Measurements from ENCODE around the gene MBLAC1.

The MBLAC1 gene

GRCh38 chr7:100085515-100085914, 41.3 kb upstream of the MBLAC1 start:
- TF ChIP-seq CSDC2 (CRISPR knock-in tag; IDR thresholded peaks at IDR 0.05) (no peak), ZNF8 (CRISPR knock-in tag; IDR thresholded peaks at IDR 0.05) (no peak), ISL1 (CRISPR knock-in tag; IDR thresholded peaks at IDR 0.05) (no peak), TOX (CRISPR knock-in tag; IDR thresholded peaks at IDR 0.05; ENCODE audit: borderline replicate concordance) (no peak), BACH2 (CRISPR knock-in tag; IDR thresholded peaks at IDR 0.05; ENCODE audit: borderline replicate concordance) (no peak), SNAI2 (CRISPR knock-in tag; IDR thresholded peaks at IDR 0.05) (no peak), TCF4 (CRISPR knock-in tag; IDR thresholded peaks at IDR 0.05; ENCODE audit: borderline replicate concordance) (no peak), ZFP3 (CRISPR knock-in tag; IDR thresholded peaks at IDR 0.05) (no peak), ZC3H10 (CRISPR knock-in tag; IDR thresholded peaks at IDR 0.05) (no peak), CSRNP3 (CRISPR knock-in tag; IDR thresholded peaks at IDR 0.05) (no peak)
- TF ChIP-seq, protein P1, sequence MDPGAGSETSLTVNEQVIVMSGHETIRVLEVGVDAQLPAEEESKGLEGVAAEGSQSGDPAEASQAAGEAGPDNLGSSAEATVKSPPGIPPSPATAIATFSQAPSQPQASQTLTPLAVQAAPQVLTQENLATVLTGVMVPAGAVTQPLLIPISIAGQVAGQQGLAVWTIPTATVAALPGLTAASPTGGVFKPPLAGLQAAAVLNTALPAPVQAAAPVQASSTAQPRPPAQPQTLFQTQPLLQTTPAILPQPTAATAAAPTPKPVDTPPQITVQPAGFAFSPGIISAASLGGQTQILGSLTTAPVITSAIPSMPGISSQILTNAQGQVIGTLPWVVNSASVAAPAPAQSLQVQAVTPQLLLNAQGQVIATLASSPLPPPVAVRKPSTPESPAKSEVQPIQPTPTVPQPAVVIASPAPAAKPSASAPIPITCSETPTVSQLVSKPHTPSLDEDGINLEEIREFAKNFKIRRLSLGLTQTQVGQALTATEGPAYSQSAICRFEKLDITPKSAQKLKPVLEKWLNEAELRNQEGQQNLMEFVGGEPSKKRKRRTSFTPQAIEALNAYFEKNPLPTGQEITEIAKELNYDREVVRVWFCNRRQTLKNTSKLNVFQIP (CRISPR knock-in tag; IDR thresholded peaks at IDR 0.05; ENCODE audit: borderline replicate concordance, low read depth): no peak
- TF ChIP-seq, protein P2, sequence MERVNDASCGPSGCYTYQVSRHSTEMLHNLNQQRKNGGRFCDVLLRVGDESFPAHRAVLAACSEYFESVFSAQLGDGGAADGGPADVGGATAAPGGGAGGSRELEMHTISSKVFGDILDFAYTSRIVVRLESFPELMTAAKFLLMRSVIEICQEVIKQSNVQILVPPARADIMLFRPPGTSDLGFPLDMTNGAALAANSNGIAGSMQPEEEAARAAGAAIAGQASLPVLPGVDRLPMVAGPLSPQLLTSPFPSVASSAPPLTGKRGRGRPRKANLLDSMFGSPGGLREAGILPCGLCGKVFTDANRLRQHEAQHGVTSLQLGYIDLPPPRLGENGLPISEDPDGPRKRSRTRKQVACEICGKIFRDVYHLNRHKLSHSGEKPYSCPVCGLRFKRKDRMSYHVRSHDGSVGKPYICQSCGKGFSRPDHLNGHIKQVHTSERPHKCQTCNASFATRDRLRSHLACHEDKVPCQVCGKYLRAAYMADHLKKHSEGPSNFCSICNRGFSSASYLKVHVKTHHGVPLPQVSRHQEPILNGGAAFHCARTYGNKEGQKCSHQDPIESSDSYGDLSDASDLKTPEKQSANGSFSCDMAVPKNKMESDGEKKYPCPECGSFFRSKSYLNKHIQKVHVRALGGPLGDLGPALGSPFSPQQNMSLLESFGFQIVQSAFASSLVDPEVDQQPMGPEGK (CRISPR knock-in tag; IDR thresholded peaks at IDR 0.05; ENCODE audit: borderline replicate concordance): no peak
- no peak for ATAC-seq

DNA sequence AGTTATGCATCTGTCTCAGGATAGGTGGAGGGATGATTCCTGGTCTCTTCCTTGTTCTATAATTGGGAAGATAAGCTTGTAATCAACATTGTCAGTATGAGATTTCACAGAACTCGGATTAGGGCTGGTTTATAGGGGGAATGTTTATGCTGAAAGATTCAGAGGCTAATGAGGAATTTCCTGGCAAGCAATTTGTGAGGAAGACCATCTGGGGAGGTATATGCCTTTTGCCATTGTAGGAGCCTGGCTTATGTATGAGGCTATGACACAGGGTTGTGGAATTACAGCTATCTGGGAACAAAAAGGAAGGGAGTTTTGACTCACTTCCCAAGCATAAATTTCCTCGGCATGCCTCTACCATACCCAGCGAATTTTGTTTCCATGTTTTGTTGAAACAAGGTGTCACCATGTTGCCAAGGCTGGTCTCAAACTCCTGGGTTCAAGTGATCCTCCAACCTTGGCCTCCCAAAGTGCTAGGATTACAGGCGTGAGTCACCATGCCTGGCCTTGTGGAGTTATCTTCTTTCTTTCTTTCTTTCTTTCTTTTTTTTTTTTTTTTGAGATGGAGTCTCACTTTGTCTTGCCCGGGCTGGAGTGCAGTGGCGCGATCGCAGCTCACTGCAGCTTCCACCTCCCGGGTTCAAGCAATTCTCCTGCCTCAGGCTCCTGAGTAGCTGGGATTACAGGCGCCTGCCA, 39.6 kb upstream of the MBLAC1 start:
- TF ChIP-seq OSR1 (CRISPR knock-in tag; IDR thresholded peaks at IDR 0.05): no peak
- TF ChIP-seq, protein P1 (CRISPR knock-in tag; IDR thresholded peaks at IDR 0.05; ENCODE audit: borderline replicate concordance, low read depth): 0 out of 2 replicates have a peak, but pooled peaks have one; percentile 85
- peak; percentile 91 for TF ChIP-seq TCF4 (CRISPR knock-in tag; IDR thresholded peaks at IDR 0.05; ENCODE audit: borderline replicate concordance)
- TF ChIP-seq ZFP30 (CRISPR knock-in tag; IDR thresholded peaks at IDR 0.05): no peak
- TF ChIP-seq PPARA (CRISPR knock-in tag; IDR thresholded peaks at IDR 0.05; ENCODE audit: borderline replicate concordance): no peak
- TF ChIP-seq ZFP3 (CRISPR knock-in tag; IDR thresholded peaks at IDR 0.05): peak; percentile 88
- peak; percentile 86; the same call in 1 of the 2 replicates for TF ChIP-seq TOX (CRISPR knock-in tag; IDR thresholded peaks at IDR 0.05; ENCODE audit: borderline replicate concordance)
- peak; percentile 44; the same call in 1 of the 2 replicates for TF ChIP-seq CSDC2 (CRISPR knock-in tag; IDR thresholded peaks at IDR 0.05)
- peak; percentile 90 for TF ChIP-seq CSRNP3 (CRISPR knock-in tag; IDR thresholded peaks at IDR 0.05)
- peak; percentile 62; the same call in 1 of the 2 replicates for TF ChIP-seq CREB5 (CRISPR knock-in tag; IDR thresholded peaks at IDR 0.05; ENCODE audit: low read depth)
- no peak for TF ChIP-seq ZNF565 (CRISPR knock-in tag; conservative IDR thresholded peaks at IDR 0.05; ENCODE audit: low read depth)
- peak; percentile 33; the same call in 1 of the 2 replicates for TF ChIP-seq GLIS3 (CRISPR knock-in tag; IDR thresholded peaks at IDR 0.05)
- TF ChIP-seq BACH2 (CRISPR knock-in tag; IDR thresholded peaks at IDR 0.05; ENCODE audit: borderline replicate concordance): no peak
- TF ChIP-seq, protein P2 (CRISPR knock-in tag; IDR thresholded peaks at IDR 0.05; ENCODE audit: borderline replicate concordance): peak; percentile 73
- peak; percentile 98 for TF ChIP-seq ISL1 (CRISPR knock-in tag; IDR thresholded peaks at IDR 0.05)
- TF ChIP-seq ZNF70 (CRISPR knock-in tag; IDR thresholded peaks at IDR 0.05): no peak
- 0 out of 2 replicates have a peak, but pooled peaks have one; percentile 58 for TF ChIP-seq SNAI2 (CRISPR knock-in tag; IDR thresholded peaks at IDR 0.05)
- TF ChIP-seq ARNTL (CRISPR knock-in tag; IDR thresholded peaks at IDR 0.05; ENCODE audit: borderline replicate concordance, low read depth): no peak
- TF ChIP-seq, protein P3, sequence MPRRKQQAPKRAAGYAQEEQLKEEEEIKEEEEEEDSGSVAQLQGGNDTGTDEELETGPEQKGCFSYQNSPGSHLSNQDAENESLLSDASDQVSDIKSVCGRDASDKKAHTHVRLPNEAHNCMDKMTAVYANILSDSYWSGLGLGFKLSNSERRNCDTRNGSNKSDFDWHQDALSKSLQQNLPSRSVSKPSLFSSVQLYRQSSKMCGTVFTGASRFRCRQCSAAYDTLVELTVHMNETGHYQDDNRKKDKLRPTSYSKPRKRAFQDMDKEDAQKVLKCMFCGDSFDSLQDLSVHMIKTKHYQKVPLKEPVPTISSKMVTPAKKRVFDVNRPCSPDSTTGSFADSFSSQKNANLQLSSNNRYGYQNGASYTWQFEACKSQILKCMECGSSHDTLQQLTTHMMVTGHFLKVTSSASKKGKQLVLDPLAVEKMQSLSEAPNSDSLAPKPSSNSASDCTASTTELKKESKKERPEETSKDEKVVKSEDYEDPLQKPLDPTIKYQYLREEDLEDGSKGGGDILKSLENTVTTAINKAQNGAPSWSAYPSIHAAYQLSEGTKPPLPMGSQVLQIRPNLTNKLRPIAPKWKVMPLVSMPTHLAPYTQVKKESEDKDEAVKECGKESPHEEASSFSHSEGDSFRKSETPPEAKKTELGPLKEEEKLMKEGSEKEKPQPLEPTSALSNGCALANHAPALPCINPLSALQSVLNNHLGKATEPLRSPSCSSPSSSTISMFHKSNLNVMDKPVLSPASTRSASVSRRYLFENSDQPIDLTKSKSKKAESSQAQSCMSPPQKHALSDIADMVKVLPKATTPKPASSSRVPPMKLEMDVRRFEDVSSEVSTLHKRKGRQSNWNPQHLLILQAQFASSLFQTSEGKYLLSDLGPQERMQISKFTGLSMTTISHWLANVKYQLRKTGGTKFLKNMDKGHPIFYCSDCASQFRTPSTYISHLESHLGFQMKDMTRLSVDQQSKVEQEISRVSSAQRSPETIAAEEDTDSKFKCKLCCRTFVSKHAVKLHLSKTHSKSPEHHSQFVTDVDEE (CRISPR knock-in tag; IDR thresholded peaks at IDR 0.05): peak; percentile 73; the same call in 1 of the 2 replicates
- no peak for TF ChIP-seq ZC3H10 (CRISPR knock-in tag; IDR thresholded peaks at IDR 0.05)
- peak; percentile 53; the same call in 1 of the 2 replicates for TF ChIP-seq RARB (CRISPR knock-in tag; IDR thresholded peaks at IDR 0.05)
- no peak for TF ChIP-seq ESRRG (CRISPR knock-in tag; IDR thresholded peaks at IDR 0.05)
- no peak for TF ChIP-seq ZNF8 (CRISPR knock-in tag; IDR thresholded peaks at IDR 0.05)

More for the DNA sequence above, 39.6 kb upstream of the MBLAC1 start:
- ATAC-seq: peak; percentile 75

Data from SK-N-SH treated with all-trans-retinoic acid at 6 μM for 48 hours (cell line).